Measurements from ENCODE around the gene NLRX1.
"Not testable (repeated sequence)": the region's sequence is repeated elsewhere in the genome, so short reads cannot be mapped to it uniquely, and the experiment has no call there.

DNA sequence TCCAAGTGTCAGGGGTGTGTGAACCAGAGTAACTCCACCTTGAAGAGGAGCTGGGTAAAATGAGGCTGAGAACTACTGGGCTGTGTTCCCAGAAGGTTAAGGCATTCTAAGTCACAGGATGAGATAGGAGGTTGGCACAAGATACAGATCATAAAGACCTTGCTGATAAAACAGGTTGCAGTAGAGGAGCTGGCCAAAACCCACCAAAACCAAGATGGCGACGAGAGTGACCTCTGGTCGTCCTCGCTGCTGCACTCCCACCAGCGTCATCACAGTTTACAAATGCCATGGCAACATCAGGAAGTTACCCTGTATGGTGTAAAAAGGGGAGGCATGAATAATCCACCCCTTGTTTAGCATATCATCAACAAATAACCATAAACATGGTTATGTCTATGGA lies 32.7 kb downstream of the NLRX1 start:
- TF ChIP-seq, protein P1, sequence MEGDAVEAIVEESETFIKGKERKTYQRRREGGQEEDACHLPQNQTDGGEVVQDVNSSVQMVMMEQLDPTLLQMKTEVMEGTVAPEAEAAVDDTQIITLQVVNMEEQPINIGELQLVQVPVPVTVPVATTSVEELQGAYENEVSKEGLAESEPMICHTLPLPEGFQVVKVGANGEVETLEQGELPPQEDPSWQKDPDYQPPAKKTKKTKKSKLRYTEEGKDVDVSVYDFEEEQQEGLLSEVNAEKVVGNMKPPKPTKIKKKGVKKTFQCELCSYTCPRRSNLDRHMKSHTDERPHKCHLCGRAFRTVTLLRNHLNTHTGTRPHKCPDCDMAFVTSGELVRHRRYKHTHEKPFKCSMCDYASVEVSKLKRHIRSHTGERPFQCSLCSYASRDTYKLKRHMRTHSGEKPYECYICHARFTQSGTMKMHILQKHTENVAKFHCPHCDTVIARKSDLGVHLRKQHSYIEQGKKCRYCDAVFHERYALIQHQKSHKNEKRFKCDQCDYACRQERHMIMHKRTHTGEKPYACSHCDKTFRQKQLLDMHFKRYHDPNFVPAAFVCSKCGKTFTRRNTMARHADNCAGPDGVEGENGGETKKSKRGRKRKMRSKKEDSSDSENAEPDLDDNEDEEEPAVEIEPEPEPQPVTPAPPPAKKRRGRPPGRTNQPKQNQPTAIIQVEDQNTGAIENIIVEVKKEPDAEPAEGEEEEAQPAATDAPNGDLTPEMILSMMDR (IDR thresholded peaks at IDR 0.05; ENCODE audit: low read depth, low read length, missing input control): not testable (repeated sequence)
- TF ChIP-seq GABPA (IDR thresholded peaks at IDR 0.05 in 1 of 2, conservative IDR thresholded peaks at IDR 0.05 in 1 of 2); SP1 (IDR thresholded peaks at IDR 0.05); JUND (IDR thresholded peaks at IDR 0.05): not testable (repeated sequence)
- TF ChIP-seq, protein P2, sequence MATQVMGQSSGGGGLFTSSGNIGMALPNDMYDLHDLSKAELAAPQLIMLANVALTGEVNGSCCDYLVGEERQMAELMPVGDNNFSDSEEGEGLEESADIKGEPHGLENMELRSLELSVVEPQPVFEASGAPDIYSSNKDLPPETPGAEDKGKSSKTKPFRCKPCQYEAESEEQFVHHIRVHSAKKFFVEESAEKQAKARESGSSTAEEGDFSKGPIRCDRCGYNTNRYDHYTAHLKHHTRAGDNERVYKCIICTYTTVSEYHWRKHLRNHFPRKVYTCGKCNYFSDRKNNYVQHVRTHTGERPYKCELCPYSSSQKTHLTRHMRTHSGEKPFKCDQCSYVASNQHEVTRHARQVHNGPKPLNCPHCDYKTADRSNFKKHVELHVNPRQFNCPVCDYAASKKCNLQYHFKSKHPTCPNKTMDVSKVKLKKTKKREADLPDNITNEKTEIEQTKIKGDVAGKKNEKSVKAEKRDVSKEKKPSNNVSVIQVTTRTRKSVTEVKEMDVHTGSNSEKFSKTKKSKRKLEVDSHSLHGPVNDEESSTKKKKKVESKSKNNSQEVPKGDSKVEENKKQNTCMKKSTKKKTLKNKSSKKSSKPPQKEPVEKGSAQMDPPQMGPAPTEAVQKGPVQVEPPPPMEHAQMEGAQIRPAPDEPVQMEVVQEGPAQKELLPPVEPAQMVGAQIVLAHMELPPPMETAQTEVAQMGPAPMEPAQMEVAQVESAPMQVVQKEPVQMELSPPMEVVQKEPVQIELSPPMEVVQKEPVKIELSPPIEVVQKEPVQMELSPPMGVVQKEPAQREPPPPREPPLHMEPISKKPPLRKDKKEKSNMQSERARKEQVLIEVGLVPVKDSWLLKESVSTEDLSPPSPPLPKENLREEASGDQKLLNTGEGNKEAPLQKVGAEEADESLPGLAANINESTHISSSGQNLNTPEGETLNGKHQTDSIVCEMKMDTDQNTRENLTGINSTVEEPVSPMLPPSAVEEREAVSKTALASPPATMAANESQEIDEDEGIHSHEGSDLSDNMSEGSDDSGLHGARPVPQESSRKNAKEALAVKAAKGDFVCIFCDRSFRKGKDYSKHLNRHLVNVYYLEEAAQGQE (IDR thresholded peaks at IDR 0.05): not testable (repeated sequence)
- TF ChIP-seq, protein P3, sequence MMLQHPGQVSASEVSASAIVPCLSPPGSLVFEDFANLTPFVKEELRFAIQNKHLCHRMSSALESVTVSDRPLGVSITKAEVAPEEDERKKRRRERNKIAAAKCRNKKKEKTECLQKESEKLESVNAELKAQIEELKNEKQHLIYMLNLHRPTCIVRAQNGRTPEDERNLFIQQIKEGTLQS (IDR thresholded peaks at IDR 0.05): not testable (repeated sequence)

Measured in liver (tissue), 3 donors.